GM18498 (cell line): ENCODE data around the gene DICER1.

Experiments
- ATAC-seq: cut with Tn5 transposase; IDR thresholded peaks from one replicate; pipeline ENCODE4 v1.9.1; 2021; ENCODE audit warnings: mild to moderate bottlenecking, moderate library complexity; ENCODE audit not compliant: unreplicated experiment

Gene DICER1

DNA sequence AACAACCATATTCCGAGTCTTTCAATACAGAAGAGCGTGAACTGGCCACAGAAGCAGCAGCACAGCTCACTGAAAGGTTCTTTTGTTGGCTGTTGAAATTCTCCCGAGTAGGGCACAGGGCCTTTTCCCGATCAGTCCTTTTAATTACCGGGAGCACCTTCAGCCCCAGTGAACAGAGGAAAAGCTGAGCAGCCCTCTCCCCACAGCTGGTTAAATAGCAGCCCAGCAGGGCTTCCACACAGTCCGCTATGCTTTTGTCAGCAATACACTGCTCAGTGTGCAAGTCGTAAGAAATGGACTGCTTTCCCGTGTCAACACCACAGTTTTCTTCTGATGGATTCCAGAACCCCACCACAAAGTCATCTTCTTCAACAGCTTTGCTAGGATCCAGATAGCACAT lies 61.3 kb downstream of the DICER1 start:
- no peak for ATAC-seq

DNA sequence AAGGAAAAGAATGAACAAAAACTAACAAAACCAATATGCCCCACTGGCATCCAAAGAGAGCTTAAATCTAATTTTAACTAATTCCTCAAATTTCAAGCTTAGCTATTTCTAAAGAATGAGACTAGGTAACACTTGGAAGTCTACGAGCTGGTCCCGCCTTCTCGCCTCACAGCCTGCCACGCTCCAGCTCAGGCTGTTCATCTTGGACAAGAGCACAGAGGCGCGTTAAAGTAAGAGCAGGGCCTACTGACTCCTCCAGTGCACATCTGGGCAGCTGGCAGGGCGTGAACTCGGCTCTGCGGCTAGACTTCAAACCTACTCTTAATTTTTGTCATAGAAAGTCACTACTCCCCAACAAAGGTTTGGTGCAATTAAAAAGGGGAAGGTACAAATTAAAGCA lies 64.6 kb downstream of the DICER1 start:
- no peak for ATAC-seq

DNA sequence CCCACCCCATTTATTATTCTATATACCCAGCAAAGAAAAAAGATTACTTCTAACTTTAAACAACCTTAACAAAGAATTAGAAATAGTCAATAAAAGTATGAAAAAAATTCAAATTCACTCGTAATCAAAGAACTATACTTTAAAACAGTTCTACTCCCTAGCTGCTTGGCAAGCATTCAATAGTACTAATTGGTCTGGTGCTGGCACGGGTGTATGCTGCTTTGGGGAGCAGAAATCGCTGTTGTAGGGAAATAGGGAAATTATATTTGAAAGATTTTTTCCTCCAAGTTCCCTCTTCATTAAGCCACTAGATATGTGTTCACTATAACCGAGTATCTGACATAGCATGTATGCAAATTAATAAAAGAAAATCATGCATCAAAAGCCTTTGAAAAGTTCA lies 65.7 kb downstream of the DICER1 start:
- no peak for ATAC-seq

DNA sequence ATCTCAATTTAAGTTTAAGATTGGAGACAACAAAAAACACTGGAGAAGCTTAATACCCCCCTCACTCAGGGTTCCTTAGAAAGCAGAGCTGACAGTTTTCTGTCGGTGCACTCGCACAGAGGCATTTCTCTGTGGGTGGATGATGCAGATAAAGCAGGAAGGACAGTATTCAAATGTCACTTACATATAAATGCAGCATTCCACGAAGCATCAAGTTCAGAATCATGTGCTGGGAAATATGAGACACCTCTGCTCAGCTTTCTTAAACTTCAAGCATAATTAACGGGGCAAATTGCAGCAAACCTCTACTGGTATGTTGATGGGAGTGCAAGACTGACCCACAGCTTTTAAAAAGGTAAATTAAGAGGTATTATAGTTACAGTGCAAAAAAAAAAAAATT lies 68.7 kb downstream of the DICER1 start:
- no peak for ATAC-seq

DNA sequence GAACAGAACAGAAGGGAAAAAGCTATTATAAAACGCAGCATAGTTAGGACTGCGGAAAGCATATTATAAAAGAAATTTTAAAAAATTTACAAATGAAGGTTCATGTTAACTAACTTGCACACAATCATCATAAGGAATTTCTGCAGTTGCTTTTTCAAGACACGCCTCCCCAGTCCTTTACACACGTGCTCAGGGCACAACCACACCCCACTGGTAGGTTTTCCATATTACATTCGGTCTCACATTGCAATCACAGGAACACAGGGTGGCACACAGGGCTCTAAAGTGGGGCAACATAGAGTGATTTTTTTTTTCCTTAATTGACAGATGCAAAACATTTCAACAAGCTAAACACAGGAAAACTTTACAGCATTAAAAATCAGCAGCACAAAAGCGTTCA lies 69.7 kb downstream of the DICER1 start:
- ATAC-seq, result no peak

DNA sequence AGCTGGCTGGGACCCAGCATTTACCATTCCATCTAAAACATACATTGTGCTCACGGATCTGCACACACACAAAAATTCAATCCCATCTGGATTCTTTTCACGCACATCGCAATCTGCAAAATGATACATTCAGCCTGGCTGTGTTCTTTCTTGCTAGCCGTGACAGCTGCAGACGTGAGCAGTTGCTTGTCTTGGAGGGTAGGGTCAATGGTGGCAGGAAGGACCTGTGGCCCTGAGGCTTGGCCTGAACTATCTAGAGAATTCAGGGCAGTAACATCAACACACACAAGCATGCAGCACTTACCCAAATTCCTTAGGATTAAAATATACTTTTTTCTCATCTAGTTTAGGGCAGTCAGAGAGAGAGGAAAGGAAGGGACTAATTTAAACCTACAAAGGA lies 72.0 kb downstream of the DICER1 start:
- ATAC-seq, result no peak

DNA sequence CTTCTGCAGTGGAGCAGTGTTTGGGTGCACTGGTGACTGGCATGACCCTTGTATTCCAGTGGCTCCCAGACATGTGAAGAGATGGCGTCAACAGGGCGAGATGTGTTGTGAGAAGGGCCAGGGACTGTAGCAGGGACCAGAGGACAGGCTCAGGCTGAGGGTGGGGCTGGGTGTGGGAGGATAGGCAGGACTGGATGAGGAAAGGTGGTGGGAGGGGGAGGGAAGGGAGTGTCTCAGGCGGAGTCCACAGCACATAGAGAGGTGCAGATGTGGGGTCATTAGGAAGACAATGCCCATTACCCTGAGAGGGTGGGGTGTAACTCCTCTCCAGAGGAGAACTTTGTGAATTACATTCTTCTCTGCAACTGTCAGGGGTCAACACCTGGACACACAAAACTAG lies 78.5 kb downstream of the DICER1 start:
- no peak for ATAC-seq

DNA sequence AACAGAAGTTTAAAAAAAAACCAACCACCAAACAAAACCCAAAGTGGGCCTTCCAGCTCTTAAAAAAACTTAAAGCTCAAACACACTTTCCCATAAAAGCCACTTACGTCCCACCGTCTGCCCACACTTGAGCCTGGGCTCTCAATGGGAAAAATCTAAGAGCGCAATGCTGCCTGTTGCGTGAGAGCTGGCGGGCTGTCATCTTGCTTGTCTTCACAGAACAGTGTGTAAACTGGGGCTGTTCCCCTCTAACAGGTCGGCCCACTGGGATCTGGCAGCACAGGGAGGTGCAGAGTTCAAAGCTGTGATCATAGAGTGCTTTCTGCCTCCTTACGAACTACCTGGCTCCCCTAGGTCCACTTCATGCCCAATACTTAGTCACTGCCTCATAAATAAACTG lies 80.0 kb downstream of the DICER1 start:
- ATAC-seq, result no peak

DNA sequence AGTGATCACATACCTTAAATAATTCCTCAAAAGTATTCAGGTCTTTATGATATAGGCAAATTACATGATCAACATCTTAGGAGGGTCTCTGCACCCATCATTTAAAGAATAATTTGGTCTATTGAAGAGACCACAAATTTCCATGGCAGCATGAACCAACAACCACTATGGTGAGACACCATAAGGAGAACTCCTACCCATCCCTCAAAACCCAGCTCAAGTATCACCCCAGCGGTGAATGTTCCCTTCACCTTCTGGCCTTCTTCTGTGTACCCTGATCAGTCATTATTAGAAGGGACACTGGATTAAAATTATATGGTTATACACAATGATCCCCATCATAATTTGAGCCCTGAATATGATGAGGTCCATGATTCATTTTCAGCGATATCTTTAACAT lies 81.5 kb downstream of the DICER1 start:
- no peak for ATAC-seq

DNA sequence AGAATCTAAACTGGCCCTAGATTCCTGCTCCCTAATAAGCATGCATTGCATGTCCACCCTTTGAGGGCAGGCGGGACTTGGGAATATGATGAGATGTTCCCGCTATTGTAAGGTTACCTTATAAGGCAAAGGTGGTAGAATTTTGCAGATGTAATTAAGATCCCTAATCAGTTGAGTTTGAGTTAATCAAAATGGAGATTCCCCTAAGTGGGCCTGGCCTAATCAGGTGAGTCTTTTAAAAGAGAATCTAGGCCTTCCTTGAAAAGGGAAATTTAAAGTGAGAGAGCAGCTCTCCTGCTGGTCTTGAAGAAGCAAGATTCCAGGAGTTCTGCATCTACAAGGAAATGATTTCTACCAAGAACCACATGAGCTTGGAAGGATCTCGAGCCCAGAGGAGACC lies 83.4 kb downstream of the DICER1 start:
- ATAC-seq, result no peak

DNA sequence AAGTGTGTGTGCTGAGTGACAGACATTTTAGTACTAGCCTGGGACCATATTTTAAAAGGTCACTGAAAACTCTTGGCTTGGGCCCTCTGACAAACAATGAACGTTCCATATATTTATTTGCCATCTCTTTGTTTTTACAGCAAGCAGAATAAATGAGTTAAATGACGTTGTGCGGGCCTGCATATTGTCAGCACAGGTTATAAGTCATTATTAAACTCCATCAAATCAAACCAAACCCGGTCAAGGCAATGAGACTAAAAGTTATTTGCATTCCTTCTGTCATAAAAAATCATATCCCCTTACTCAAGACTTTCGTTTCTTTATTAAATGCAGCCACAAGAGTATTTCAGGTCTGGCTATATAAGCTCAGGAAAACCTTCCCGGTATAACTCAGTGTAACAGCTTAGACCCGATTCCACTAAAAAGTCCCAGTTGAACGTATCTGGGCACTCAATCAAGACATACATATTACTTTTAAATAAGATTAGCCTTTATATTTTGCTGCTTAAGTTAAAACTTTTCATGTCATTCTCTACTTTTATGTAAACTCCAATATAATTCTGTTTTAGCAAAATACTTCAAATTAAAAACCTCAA lies 84.9 kb downstream of the DICER1 start:
- no peak for ATAC-seq

DNA sequence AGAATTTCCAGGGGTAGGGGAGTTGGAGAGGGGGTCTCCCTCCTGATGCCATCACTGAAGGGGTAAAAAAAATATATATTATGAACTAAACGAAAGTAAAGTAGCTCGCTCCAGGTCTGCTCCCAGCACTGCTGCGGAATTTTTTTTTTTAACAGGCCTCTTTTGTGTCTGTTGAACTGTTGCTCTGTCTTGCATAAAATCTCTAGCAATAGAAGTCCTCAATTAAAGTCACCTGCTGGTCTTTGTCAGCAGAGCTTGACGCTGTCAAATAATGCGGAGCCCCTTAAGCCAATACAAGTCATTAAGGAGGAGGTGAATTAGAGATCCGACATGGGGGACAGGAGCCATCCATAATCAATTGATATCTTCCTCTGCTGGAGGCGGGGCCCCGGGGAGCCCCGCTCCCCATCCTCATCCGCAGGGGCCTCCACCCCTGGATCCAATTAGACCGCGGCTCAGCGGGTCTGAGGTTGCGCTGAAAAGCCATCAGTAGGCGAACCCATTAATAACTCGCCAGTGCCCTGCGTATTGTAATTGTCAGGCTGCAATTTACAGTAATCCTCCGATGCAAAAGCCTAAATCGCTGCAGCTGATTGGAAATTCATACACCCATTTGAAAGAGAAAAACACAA lies 85.6 kb downstream of the DICER1 start:
- ATAC-seq, result no peak

DNA sequence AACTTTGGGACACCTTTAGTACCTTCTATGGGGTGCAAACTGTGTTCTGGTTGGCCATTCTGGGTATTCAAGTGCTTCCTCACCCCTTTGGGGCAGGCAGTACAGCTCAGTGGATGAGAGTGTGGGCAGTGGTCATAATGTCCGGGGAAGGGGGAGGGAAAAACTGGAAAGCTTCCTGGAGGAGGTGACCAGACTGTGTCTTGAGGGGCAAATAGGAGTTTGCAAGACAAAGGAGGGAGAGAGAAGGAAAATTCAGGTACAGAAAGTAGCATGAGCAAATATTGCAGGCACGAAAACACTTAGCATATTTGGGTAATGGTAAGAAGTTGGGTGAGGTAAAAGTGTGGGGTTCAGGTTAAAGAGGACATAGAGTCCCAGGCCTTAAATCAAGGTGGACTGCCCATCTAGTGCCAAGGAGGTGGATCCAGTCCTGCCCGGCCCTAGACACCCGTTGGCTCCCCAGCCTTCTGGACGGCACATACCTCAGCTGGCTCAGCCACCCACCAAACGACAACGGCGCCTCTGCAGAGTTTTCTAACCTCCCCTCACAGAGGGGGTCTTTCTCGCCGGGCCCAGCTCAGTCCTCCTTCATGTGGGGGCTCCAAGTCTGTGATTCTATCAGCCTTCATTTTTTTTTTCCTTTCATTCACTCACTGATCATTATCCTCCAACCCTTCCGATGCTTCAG lies 86.4 kb downstream of the DICER1 start:
- ATAC-seq, result no peak

DNA sequence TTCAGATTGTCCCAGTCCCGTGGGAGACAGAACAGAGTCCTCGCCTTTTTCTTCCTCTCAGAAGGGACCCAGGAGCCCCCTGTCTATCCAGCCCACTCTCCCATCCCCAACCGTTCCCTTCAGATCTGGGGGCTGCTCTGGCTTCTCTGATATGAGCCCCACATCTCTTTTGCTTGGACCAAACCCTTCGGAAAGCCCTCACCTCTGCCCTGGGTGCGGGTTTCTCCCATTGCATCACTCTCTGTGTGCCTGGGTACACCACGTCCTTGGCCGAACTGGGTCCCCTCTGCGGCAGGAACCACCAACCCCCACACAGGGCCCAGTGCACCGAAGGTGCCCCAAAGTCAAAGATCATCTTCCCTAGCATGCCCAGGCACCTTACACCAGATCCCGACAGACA lies 87.8 kb downstream of the DICER1 start:
- no peak for ATAC-seq

DNA sequence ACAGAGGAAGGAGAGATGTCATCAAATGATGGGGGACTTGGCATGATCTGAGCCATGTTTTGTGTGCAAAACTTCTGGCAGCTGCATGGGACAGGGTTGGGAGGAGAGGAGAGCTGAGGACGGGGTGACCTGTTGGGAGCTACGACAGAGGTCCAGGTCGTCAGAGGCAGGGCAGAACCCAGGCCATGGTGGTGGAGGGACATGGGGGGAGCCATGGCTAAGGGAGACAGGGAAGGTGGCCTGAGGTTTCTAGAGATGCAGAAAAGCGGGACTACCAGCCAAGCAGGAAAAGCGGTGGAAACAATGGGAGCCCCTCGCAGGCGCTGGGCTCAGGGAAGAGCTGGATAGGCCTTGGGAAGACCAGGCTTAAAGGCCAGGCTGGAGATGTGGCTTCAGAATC lies 88.3 kb downstream of the DICER1 start:
- no peak for ATAC-seq

DNA sequence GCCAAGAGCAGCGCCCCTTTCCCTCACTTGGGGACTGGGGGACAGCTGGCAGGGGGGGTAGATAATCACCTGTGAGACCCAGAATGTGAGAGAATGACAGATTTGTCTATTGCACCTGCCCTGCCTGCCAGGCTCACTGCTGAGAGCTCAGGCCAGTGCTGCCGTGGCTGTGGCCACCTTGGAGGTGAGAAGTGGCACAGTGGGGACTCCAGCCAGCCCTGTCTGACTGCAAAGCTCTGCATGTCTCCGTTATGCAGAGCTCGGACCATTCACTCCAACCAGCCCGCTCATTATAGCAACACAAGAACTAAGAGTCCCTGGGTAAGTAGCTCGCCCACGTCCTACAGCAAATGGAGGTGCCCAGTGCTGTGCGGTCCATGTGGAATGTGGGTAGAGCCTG lies 88.8 kb downstream of the DICER1 start:
- no peak for ATAC-seq

DNA sequence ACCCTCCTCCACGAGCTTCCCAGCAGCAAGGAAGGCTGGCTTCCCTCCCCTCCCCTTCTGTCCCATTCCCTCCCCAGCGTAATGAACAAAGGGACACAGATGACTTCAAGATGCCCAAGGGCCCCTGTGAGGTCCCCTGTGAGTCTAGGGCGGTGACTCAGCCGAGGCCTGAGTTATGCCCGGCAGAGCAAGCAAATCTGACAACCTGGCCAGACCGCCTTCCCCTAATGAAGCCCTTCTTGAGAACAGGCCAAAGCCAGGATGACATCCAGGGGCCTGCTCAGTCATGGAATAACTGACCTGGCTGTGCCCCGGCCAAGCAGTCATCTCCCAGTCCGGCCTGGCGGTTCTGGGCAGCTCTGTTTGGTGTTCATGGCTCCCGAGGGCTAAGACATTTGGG lies 89.2 kb downstream of the DICER1 start:
- ATAC-seq, result no peak

DNA sequence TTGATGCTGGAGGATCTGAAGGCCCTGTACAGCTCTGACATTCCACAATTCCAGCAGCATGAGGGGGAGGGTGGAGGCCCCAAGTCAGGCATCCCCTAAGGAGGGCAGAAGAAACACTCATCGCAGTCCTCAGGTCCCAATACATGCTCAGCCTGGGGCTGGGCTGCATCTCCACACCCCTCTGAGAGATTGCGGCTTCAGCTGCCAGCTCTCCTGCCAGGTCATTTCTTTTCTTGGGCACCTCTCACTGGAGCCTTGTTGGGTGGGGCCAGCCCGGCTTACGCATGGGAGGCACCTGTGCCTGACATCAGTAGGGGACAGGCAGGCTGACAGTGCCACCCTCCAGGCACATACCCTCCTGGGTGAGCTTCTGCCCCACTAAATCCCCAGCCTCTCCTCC lies 89.8 kb downstream of the DICER1 start:
- ATAC-seq, result no peak

DNA sequence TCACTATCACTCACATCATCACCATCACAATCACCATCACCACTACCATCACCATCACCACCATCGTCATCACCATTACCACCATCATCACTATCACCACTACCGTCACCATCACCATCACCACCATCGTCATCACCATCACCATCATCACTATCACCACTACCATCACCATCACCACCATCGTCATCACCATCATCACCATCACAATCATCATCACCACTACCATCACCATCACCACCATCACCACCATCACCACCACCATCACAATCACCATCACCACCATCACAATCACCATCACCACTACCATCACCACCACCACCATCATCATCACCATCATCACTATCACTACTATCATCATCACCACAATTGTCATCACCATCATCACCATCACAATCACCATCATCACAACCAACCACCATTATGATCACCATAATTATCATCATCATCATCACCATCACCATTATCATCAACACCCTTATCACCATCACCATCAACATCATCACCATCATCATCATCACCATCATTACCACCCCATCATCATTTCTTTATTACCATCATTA lies 90.8 kb downstream of the DICER1 start:
- ATAC-seq, result no peak

DNA sequence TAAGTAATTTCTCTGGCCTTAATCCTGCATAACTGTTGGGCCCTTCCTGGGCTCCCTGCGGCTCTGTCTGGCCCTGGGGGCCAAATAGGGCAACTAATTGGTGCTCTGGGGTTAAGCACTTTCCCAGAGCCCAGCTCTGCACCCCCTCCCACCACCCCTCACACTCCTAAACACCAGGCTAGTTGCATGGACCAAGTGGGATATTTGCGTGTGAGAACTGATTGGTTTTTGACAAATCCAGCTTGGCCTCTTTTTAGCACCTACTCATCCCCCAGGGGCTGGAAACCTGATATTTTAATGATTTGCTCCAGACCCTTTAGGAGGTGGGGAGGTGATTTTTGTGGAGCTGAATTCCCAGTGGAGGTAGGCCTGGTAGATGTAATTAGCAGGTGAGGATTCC lies 91.9 kb downstream of the DICER1 start:
- ATAC-seq, result no peak

DNA sequence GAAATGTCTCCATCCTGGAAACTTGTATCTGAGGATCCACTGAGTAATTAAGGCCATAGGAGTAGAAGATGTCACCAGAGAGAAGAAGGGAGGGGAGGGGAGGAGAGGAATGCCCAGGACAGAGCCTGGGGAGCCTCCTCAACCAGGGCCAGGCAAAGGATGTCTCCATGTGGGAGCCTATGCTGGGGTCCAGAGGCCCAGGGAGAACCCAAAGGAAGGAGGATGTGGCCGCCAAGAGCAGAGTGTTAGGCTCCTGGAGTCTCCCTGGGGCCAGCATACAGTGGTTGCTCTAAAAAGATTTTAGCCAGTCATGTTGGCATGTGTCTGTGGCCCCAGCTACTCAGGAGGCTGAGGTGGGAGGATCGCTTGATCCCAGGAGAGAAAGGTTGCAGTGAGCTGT lies 92.6 kb downstream of the DICER1 start:
- no peak for ATAC-seq

DNA sequence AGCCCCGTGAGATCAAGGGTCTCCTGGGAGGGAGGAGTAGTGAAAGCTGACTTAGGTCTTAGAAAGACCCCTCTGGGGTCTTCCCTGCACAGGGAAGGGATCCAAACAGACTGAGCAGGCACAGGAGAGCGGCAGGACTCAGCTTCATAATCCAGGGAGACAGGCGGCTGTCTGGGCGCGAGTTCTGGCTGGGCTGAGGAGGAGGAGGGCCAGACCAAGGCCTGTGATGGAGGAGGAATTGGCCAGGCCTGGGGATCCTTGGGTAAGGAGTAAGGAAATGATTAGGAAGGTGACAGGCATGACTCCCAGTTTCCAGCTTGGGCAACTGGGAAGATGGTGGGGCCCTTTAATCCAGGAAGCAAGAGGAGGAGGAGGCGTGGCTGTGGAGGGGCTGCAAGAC lies 93.1 kb downstream of the DICER1 start:
- ATAC-seq, result no peak
